GM12878 (cell line): ENCODE data around the gene RHOBTB1. TPM values are rescaled to one million over a fixed set of nuclear protein-coding genes. Genes with fewer than 3 reads are reported as not detected.

ENCODE experiments used
- ATAC-seq: fragments of 200-7000 bp; cut with Tn5 transposase; 3 replicates; pipeline ENCODE4 v1.9.1; 2020; ENCODE audit warnings: mild to moderate bottlenecking, moderate library complexity
- BruUV-seq: library from RNA; stranded (reverse); fragments of 400-500 nt; replicated peaks from 2 replicates; lab custom pipeline; 2021; lab: Mats Ljungman, UMichigan
- CTCF ChIA-PET: fragments of 300-600 bp; sonication (Branson Sonifier 250); formaldehyde crosslinking; extraction: SDS; loops from one replicate; lab custom pipeline; 2021; ENCODE audit warnings: inconsistent platforms; lab: Yijun Ruan, JAX
- POLR2A ChIA-PET: fragments of 350-600 bp; formaldehyde crosslinking; extraction: SDS; loops from one replicate; lab custom pipeline; 2021; ENCODE audit warnings: inconsistent platforms; lab: Charles Lee
- RAD21 ChIA-PET: fragments of 300-600 bp; sonication (Branson Sonifier 250); formaldehyde crosslinking; loops from one replicate; lab custom pipeline; 2023; ENCODE audit warnings: antibody characterized with exemption; ENCODE audit not compliant: unreplicated experiment; lab: Charles Lee
- SMC1A ChIA-PET: fragments of 300-600 bp; sonication (Branson Sonifier 250); formaldehyde crosslinking; loops from one replicate; lab custom pipeline; 2023; ENCODE audit not compliant: unreplicated experiment, uncharacterized antibody; lab: Charles Lee
- DNase-seq: peaks from one replicate; pipeline ENCODE4 v3.0.0-alpha.2; 2011; ENCODE audit warnings: low read depth, low spot score
- FAIRE-seq: peaks from 3 replicates; lab custom pipeline; 2011; peaks lifted over from hg19 to GRCh38; lab: Jason Lieb, UNC
- H2AFZ ChIP-seq: 2 replicates; pipeline ENCODE4 v1.6.0; 2011; ENCODE audit warnings: low read depth, low read length, control low read depth; ENCODE audit not compliant: control insufficient read depth
- H3K27ac ChIP-seq: 2 replicates; pipeline ENCODE4 v1.5.1; 2011; ENCODE audit warnings: control low read depth; ENCODE audit not compliant: control insufficient read depth, insufficient read depth
- H3K27me3 ChIP-seq, 2 experiments: replicated peaks in 1 of 2; 2 replicates each; pipeline versions ENCODE4 v1.6.0 to v1.6.1; 2011; ENCODE audit warnings: low read length in 1 of 2; ENCODE audit not compliant: control insufficient read depth in 2 of 2, insufficient read depth in 2 of 2
- H3K36me3 ChIP-seq, 2 experiments: 2 replicates each; pipeline ENCODE4 v1.5.1; 2011; ENCODE audit warnings: low read length in 1 of 2; ENCODE audit not compliant: control insufficient read depth in 2 of 2, insufficient read depth in 2 of 2
- H3K4me1 ChIP-seq: 2 replicates; pipeline ENCODE4 v1.6.1; 2011; ENCODE audit warnings: mild to moderate bottlenecking, low read length, moderate library complexity, mixed read lengths; ENCODE audit not compliant: control insufficient read depth, insufficient read depth
- H3K4me2 ChIP-seq: 2 replicates; pipeline ENCODE4 v1.6.0; 2011; ENCODE audit warnings: control low read depth; ENCODE audit not compliant: control insufficient read depth, insufficient read depth
- H3K4me3 ChIP-seq: fragments of 200-600 bp; sonication (generic); 2 replicates; pipeline ENCODE4 v1.5.1; 2016
- H3K79me2 ChIP-seq: 2 replicates; pipeline ENCODE4 v1.6.0; 2011; ENCODE audit warnings: low read length; ENCODE audit not compliant: control insufficient read depth, insufficient read depth
- H3K9ac ChIP-seq: 2 replicates; pipeline ENCODE4 v1.8.0; 2011; ENCODE audit warnings: low read length, control low read depth, mixed read lengths; ENCODE audit not compliant: control insufficient read depth, insufficient read depth
- H3K9me3 ChIP-seq: replicated peaks from 3 replicates; pipeline ENCODE4 v1.5.1; 2011; ENCODE audit warnings: mild to moderate bottlenecking, low read length; ENCODE audit not compliant: control insufficient read depth, insufficient read depth
- H4K20me1 ChIP-seq: 2 replicates; pipeline ENCODE4 v1.6.0; 2011; ENCODE audit not compliant: control insufficient read depth, insufficient read depth
- BMI1 ChIP-seq: fragments of 450-650 bp; IDR thresholded peaks from 2 replicates; pipeline ENCODE4 v1.6.1; 2016; ENCODE audit warnings: mild to moderate bottlenecking, moderate library complexity, borderline replicate concordance
- FOS ChIP-seq: IDR thresholded peaks from 3 replicates; pipeline ENCODE4 v1.6.1; 2011; ENCODE audit warnings: borderline replicate concordance; ENCODE audit not compliant: insufficient read length; ENCODE audit errors: extremely low read depth
- POLR2A ChIP-seq: IDR thresholded peaks from 2 replicates; pipeline ENCODE4 v1.6.1; 2011; ENCODE audit warnings: low read depth, mild to moderate bottlenecking, low read length
- WGBS: methylation state at CpG from one replicate; pipeline ENCODE4 v1.1.6; 2016; ENCODE audit warnings: low lambda C conversion rate; ENCODE audit not compliant: insufficient replicate concordance, insufficient coverage; ENCODE audit errors: missing lambda C conversion rate; 5-methylcytosine and 5-hydroxymethylcytosine counted together
- in situ Hi-C: fragments of 300-500 bp; cut with MboI; formaldehyde crosslinking; loops from 9 replicates; pipeline ENCODE4 v1.14.3; 2018; ENCODE audit warnings: mixed read lengths
- intact Hi-C: fragments of 100-400 bp; cut with micrococcal nuclease; formaldehyde crosslinking; loops from one replicate; pipeline ENCODE4 v1.14.2; 2022; ENCODE audit not compliant: unreplicated experiment
- polyA plus RNA-seq, 11 experiments: library from polyadenylated mRNA; depleted of rRNA in 4 of 11; unstranded in 6 of 11; stranded (reverse) in 5 of 11; fragments of >200 nt; fragmentation: Nextera tagmentation in 4 of 11; fragmentation: Illumina TruSeq in 1 of 11; extraction: Ambion mirVana in 4 of 11; extraction: Trizol in 1 of 11; gene quantifications; 1 replicate in 1 of 11; 2 replicates in 10 of 11; pipeline versions ENCODE4 v1.2.1 to v1.2.3, GENCODE V29; 2011 to 2016; ENCODE audit warnings: inconsistent platforms in 2 of 11, missing spikeins in 2 of 11, low read depth in 1 of 11
- total RNA-seq, 4 experiments: library from RNA; depleted of rRNA in 3 of 4; stranded (reverse); fragments of >200 nt in 3 of 4; fragmentation: Illumina TruSeq in 1 of 4; extraction: Trizol in 1 of 4; gene quantifications; 2 replicates each; pipeline versions ENCODE4 v1.2.1 to v1.2.3, GENCODE V29; 2013 to 2021
- TF ChIP-seq, protein P1 (sequence below): fragments of 450-650 bp; formaldehyde crosslinking; IDR thresholded peaks from 2 replicates; pipeline ENCODE4 v1.4.0; 2022; ENCODE audit warnings: mild to moderate bottlenecking, moderate library complexity

The RHOBTB1 gene
- total and polyA plus RNA-seq, 10 of the 15 experiments (the other 5 are each of a cell fraction or from before 2014, with no cell fraction given) = not detected

DNA sequence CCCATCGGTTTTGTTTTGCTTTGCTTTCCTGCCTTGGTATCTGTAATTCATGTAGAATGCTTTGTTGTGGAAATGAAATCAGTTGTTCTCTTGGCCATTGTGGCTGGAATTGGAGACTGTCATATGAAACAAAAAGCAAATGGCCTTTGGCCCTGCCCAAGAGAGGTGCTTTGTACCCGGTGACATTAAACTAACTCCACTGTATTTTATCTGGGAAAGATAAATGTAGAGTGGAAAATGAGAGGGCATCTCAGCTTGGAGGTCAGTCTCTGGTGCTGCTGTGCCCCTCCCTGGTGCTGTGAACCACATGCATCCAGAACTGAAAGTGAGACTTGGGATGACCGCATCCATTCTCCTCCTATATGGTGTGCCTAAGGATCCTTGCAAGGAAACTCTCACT lies 90.3 kb downstream of the RHOBTB1 start:
- in situ Hi-C loops = no loop called here
- Histone ChIP-seq H3K4me3 (no peak overlapping the region), H4K20me1 (no peaks in the 10 kb centered on the region), H3K27me3 (no peaks in the 10 kb centered on the region), H3K9ac (no peak overlapping the region), H3K79me2 (no peaks in the 10 kb centered on the region), H3K4me2 (no peak overlapping the region), H3K9me3 (no peaks in the 10 kb centered on the region), H3K4me1 (no peaks in the 10 kb centered on the region), H3K36me3 (no peaks in the 10 kb centered on the region), H2AFZ (no peak overlapping the region), H3K27ac (no peak overlapping the region)
- TF ChIP-seq, protein P1, sequence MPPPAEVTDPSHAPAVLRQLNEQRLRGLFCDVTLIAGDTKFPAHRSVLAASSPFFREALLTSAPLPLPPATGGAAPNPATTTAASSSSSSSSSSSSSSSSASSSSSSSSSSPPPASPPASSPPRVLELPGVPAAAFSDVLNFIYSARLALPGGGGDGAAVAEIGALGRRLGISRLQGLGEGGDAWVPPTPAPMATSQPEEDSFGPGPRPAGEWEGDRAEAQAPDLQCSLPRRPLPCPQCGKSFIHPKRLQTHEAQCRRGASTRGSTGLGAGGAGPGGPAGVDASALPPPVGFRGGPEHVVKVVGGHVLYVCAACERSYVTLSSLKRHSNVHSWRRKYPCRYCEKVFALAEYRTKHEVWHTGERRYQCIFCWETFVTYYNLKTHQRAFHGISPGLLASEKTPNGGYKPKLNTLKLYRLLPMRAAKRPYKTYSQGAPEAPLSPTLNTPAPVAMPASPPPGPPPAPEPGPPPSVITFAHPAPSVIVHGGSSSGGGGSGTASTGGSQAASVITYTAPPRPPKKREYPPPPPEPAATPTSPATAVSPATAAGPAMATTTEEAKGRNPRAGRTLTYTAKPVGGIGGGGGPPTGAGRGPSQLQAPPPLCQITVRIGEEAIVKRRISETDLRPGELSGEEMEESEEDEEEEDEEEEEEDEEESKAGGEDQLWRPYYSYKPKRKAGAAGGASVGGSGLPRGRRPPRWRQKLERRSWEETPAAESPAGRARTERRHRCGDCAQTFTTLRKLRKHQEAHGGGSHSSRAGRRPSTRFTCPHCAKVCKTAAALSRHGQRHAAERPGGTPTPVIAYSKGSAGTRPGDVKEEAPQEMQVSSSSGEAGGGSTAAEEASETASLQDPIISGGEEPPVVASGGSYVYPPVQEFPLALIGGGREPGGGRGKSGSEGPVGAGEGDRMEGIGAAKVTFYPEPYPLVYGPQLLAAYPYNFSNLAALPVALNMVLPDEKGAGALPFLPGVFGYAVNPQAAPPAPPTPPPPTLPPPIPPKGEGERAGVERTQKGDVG (CRISPR knock-in tag) = no peak
- TF ChIP-seq FOS = no peak
- CTCF ChIA-PET = no interaction called here
- no peak for DNase-seq
- no peak for FAIRE-seq
- 48% methylated on average over 3 of the region's 3 CpGs for WGBS
- SMC1A ChIA-PET = no interaction called here
- RAD21 ChIA-PET = no interaction called here
- intact Hi-C loops = no loop called here
- ATAC-seq = no peak
- POLR2A ChIA-PET = no interaction called here
- no TSS peak for BruUV-seq

DNA sequence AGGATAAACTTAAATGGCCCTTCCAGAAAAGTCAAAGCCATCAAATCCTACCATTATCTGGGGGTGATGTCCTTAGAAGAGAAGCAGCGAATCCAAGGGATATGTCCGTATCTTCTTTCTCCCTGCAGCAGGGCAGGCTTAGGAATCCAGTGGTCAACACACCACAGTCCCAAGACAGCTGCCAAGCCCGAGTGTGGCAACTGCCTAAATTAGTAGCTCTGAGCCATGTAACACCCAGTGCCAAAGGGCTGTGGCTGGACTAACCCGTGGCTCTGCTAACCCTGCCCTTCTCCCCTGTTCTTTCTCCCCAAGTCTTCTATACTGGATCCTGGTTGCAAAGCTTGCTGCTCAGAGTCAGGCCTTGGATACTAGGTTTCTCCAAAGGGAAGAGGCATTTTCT lies 90.9 kb downstream of the RHOBTB1 start:
- intact Hi-C loops = no loop called here
- Histone ChIP-seq H3K79me2 (no peaks in the 10 kb centered on the region), H4K20me1 (no peaks in the 10 kb centered on the region), H3K36me3 (no peaks in the 10 kb centered on the region), H3K4me1 (no peaks in the 10 kb centered on the region), H3K27ac (no peak overlapping the region), H3K27me3 (no peaks in the 10 kb centered on the region), H3K4me3 (no peak overlapping the region), H3K4me2 (no peak overlapping the region)
- ATAC-seq = no peak
- 13% methylated on average over 4 of the region's 4 CpGs for WGBS
- TF ChIP-seq BMI1 (no peak), POLR2A (no peak)
- TF ChIP-seq, all 136 proteins: peak for 0
- DNase-seq (no peak), FAIRE-seq (no peak)
- ChIA-PET RAD21 (no interaction called here), SMC1A (no interaction called here), POLR2A (no interaction called here), CTCF (no interaction called here)
- H2AFZ ChIP-seq = no peak overlapping the region
- H3K9me3 ChIP-seq = no peaks in the 10 kb centered on the region
- H3K9ac ChIP-seq = no peak overlapping the region
- BruUV-seq = no TSS peak
- in situ Hi-C loops = no loop called here
